ENCODE measurements around the gene DENND1B. TPM values are rescaled to one million over a fixed set of nuclear protein-coding genes. Genes with fewer than 3 reads are reported as not detected.

Gene DENND1B
- total and polyA plus RNA-seq, 2 of the 8 experiments (the other 6 are each of a cell fraction or from before 2014, with no cell fraction given) = 0.74 to 3.3 TPM

DNA sequence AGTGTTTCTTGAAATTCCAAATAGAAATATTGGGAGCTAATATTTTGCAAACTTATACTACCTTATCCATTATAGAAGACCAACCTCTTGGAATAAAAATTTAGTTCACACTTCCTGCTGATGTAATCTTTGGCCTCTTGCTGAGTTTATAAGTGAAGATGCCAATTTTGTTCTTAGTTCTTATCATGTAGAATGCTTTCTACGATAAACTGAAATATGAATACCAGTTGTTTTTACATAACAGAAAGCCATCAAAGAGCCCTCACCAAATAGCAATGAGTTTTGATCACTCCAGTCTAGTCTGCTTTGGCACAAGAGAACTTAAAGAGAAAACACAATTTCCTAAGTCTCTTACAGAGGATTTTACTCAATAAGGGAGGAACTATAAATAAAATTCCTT is 89.5 kb downstream of the DENND1B start:
- Histone ChIP-seq H3K4me2 (ENCODE audit: insufficient read depth in 1 of 2, low read depth in 2 of 2, low read length in 2 of 2) (no peak overlapping the region), H3K79me1 (ENCODE audit: low read depth, low read length) (no peaks in the 10 kb centered on the region), H2BK12ac (ENCODE audit: low read depth, low read length) (no peak overlapping the region), H3K23ac (ENCODE audit: insufficient read length) (no peak overlapping the region), H3K9me3 (ENCODE audit: insufficient read depth in 2 of 2, low read depth in 1 of 2, low read length in 1 of 2) (peaks cover 0 to 8% of the 10 kb centered on the region in 2 experiments; a peak in 2 of 4 replicates), H3K56ac (replicated peaks; ENCODE audit: insufficient read length, low read depth, low read length) (no peak overlapping the region), H4K91ac (replicated peaks; ENCODE audit: insufficient read length, low read length) (no peak overlapping the region), H3K4me3 (ENCODE audit: extremely low read depth in 1 of 4, insufficient read depth in 2 of 4, low read depth in 3 of 4, low read length in 4 of 4) (no peak overlapping the region), H3K4ac (replicated peaks; ENCODE audit: insufficient read length, low read depth, low read length) (no peak overlapping the region), H4K20me1 (replicated peaks in 1 of 2; ENCODE audit: control insufficient read depth in 1 of 2, insufficient read depth in 2 of 2, low read length in 2 of 2) (peaks cover 0 to 1% of the 10 kb centered on the region in 2 experiments), H3K27ac (ENCODE audit: low read depth, low read length) (no peak overlapping the region), H2BK15ac (ENCODE audit: low read length) (no peak overlapping the region), H3K9ac (replicated peaks in 1 of 4; ENCODE audit: extremely low read depth in 1 of 4, low read depth in 3 of 4, low read length in 3 of 4) (no peak overlapping the region), H3K4me1 (replicated peaks in 1 of 4; ENCODE audit: control insufficient read depth in 3 of 4, insufficient read depth in 4 of 4, low read length in 3 of 4) (no peaks in the 10 kb centered on the region; a peak in 1 of 7 replicates), H2BK5ac (ENCODE audit: low read depth, low read length) (no peak overlapping the region), H2AK5ac (ENCODE audit: low read depth, low read length) (no peak overlapping the region), H2BK20ac (ENCODE audit: low read length) (no peak overlapping the region), H3K23me2 (ENCODE audit: low read depth, low read length) (no peaks in the 10 kb centered on the region), H3K14ac (ENCODE audit: insufficient read length) (no peak overlapping the region), H4K8ac (ENCODE audit: extremely low read depth, insufficient read depth, low read length) (no peak overlapping the region), H4K5ac (ENCODE audit: insufficient read length, low read depth, low read length) (no peak overlapping the region), H3K79me2 (ENCODE audit: control insufficient read depth in 1 of 2, insufficient read depth in 2 of 2, low read length in 2 of 2) (no peaks in the 10 kb centered on the region), H2BK120ac (replicated peaks; ENCODE audit: low read depth, low read length) (no peak overlapping the region), H2AFZ (ENCODE audit: low read length) (no peak overlapping the region), H3K27me3 (replicated peaks in 1 of 4; ENCODE audit: control insufficient read depth in 3 of 4, extremely low read depth in 1 of 4, insufficient read depth in 3 of 4, low read length in 3 of 4) (no peaks in the 10 kb centered on the region), H3K36me3 (ENCODE audit: control insufficient read depth in 2 of 4, insufficient read depth in 4 of 4, low read length in 3 of 4) (no peaks in the 10 kb centered on the region), H3K18ac (ENCODE audit: extremely low read depth, low read length) (no peak overlapping the region)
- FAIRE-seq (no peak), DNase-seq (ENCODE audit: low read depth in 1 of 2, low spot score in 2 of 2) (no peak)
- POLR2A ChIA-PET (ENCODE audit: partially characterized antibody) = no interaction called here
- TF ChIP-seq ZNF274 (IDR thresholded peaks at IDR 0.05; ENCODE audit: borderline replicate concordance, extremely low read depth, low read length) (no peak), RAD21 (IDR thresholded peaks at IDR 0.05 in 1 of 2, conservative IDR thresholded peaks at IDR 0.05 in 1 of 2; ENCODE audit: low read depth in 2 of 2, low read length in 2 of 2) (no peak), POU5F1 (IDR thresholded peaks at IDR 0.05; ENCODE audit: low read depth, low read length) (no peak), PHF8 (conservative IDR thresholded peaks at IDR 0.05; ENCODE audit: low read depth, low read length) (no peak), YY1 (IDR thresholded peaks at IDR 0.05; ENCODE audit: low read depth, low read length) (no peak), TBP (IDR thresholded peaks at IDR 0.05; ENCODE audit: low read depth, low read length) (no peak), SAP30 (IDR thresholded peaks at IDR 0.05; ENCODE audit: insufficient read depth, insufficient replicate concordance, low read length) (no peak), SP2 (IDR thresholded peaks at IDR 0.05; ENCODE audit: low read length) (no peak), NRF1 (IDR thresholded peaks at IDR 0.05; ENCODE audit: low read depth, low read length) (no peak), GABPA (IDR thresholded peaks at IDR 0.05; ENCODE audit: borderline replicate concordance, insufficient read depth, low read length) (no peak)
- WGBS, 2 experiments (ENCODE audit: extremely low coverage in 1 of 2, insufficient coverage in 1 of 2, insufficient read length in 1 of 2, insufficient replicate concordance in 2 of 2, low coverage in 1 of 2, low lambda C conversion rate in 2 of 2, missing lambda C conversion rate in 1 of 2) = 87% methylated on average over 1 of the region's 1 CpG; no CpG with 5 or more reads in 1 of the 2 experiments
- CTCF ChIA-PET (ENCODE audit: partially characterized antibody) = interaction anchor here (1.7 kb wide), 1 partner anchor 183 kb away, joined by 7 read pairs; no protein-coding TSS in a partner anchor

All from H1 (cell line).